Fibroblast of skin of abdomen (primary cell): ENCODE results near the gene SNUPN.
"Not testable (repeated sequence)": the region's sequence is repeated elsewhere in the genome, so short reads cannot be mapped to it uniquely, and the experiment has no call there.

Experiments
- DNase-seq: peaks from one replicate; pipeline ENCODE4 v3.0.0-alpha.2; 2013

The SNUPN gene

GRCh38 chr15:75578948-75579920 lies 46.3 kb downstream of the SNUPN start, which contains the start of gene PTPN9:
Gene PTPN9, minus strand, starts transcription at chr15:75579315. Its CDS starts 539 bp downstream, at chr15:75578776.
- peak; percentile 85 for DNase-seq

DNA sequence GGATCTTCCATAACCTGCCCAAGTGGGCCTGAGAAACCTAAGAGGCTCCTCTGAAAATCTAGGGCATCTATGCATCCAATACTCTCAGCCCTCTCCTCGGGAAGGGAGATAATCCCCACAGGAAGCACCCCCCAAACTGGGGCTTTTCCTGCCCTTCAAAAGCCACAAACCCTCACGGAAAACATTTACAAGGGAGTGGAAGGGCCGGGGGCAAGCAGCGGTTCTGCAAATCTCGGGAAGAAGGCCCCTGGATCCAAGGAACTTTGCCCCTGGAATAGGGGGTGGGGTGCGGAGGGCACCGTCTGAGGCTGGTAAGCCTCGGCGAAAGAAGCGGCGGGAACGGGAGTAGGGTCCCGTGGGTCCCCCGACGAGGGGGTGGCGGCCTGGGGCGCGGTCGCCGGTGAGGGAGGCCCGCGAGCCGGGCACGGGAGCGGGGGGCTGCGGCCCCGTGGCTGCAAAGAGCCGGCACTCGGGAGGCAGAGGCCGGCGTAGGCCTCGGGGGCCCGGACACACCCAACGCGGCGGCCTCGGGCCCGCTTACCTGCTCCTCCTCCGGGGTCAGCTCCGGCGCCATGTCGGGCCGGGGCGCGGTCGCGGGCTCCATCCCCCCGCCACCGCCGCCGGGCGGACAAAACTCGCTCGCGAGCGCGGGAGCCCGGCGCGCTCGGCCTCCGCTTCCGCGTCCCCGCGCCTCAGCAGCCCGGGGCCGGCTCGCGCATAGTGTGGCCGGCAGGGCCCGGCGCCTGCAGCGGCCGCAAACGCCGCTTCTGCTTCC lies 47.2 kb downstream of the SNUPN start:
- peak; percentile 21 for DNase-seq

DNA sequence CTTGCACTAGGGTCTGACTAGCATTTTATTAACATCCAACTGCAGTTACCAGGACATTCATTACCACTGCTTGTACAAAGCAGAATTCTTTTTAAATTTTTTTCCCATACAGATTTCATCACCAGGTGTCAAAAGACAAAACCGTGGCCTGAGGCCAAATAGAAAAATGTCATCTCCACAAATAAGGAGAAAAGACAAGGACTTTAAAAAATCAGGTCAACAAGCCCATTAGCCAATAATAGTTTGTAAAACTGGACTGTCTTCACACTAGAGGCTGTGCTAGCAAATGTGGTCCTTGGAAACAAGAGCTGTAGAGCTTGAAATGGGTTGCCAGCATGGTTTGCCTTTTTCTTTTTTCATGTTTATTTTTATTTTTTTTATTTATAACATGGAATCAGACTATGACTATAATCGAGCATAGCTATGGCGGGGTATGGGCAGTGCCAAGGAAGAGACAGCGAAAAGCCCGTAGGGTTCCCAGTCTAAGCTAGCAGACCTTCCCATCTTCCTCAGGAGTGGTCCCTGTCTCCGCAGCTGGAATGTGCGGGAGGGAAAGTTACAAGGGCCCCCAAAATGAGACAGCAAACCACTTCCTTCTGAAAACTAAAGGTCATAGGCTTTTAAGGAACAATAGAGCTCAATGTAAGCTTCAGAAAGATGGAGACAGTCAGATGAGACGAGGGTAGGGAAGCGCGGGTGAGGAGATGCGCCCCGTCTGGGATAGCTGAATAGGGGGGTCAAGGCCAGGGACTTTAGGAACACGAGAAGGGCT lies 47.9 kb downstream of the SNUPN start:
- DNase-seq = no peak

DNA sequence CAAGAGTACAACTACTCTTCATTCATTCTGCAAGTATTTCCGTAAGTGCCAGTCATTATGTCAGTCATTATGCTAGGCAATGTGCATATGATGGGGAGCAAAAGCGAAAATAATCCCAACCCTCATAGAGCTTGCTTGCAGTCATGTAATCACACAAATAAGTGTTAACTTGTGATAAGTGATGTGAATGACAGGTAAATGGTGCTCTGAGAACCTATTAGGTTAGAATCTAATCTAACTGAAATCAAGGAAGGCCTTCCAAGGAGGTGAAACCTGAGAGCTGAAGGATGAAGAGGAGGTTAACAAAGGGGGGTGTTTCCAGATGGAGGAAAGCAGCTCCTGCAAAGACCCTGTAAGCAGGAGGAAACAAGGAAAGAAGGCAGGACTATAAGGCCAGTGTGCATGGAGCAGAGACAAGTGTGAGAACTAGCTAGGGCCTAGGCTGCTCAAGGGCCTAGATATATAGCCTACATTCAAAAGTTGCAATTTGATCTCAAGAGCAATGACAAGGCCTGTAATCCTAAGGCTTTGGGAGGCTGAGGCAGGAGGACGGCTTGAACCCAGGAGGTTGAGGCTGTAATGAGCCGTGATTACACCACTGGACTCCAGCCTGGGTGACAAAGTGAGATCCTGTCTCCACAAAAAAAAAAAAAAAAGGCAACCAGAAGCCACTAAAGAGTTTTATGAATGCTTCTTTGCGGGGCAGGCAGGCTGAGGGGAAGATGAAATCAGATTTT lies 51.7 kb downstream of the SNUPN start:
- no peak for DNase-seq

DNA sequence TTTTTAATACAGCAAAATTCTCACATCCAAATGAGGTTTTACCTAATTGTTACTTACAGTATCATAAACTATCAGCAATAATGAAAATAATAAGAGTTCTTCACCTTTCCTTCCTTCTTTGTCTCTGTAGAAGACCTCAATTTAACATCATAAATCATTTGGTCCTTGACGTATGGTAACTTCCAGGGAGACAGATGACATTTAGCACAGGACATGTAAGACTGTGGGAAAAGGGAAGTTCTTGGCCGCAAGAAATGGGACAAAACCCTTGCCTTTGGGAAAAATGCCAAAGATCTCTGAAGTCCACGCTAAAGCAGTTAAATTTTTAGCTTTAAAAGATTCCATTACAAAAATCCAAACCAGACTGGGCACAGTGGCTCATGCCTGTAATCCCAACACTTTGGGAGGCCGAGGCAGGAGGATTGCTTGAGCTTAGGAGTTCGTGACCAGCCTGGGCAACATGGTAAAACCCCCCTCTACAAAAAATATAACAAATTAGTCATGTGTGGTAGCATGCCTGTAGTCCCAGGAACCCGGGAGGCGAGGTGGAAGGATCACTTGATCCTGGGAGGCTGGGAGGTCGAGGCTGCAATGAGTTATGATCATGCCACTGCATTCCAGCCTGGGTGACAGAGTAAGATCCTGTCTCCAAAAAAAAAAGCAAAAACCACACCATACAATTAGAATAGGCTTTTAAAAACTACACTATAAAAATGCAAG lies 55.2 kb downstream of the SNUPN start:
- DNase-seq = no peak

- peak; percentile 45 for DNase-seq
Observed at GRCh38 chr15:75565062-75565970, 60.2 kb downstream of the SNUPN start.

DNA sequence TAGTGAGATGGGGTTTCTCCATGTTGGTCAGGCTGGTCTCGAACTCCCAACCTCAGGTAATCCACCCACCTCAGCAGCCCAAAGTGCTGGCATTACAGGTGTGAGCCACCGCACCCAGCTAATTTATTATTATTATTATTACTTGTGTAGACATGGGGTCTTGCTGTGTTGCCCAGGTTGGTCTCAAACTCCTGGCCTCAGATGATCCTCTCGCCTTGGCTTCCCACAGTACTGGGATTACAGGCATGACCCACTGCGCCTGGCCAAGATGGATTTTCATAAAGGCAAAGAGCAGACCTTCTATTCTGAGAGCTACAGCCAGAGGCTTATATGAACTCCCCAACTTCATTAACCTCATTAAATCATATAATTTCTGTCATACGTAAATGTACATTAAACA lies 63.6 kb downstream of the SNUPN start:
- no peak for DNase-seq

GRCh38 chr15:75559360-75559759 lies 66.2 kb downstream of the SNUPN start:
- not testable (repeated sequence) for DNase-seq

DNA sequence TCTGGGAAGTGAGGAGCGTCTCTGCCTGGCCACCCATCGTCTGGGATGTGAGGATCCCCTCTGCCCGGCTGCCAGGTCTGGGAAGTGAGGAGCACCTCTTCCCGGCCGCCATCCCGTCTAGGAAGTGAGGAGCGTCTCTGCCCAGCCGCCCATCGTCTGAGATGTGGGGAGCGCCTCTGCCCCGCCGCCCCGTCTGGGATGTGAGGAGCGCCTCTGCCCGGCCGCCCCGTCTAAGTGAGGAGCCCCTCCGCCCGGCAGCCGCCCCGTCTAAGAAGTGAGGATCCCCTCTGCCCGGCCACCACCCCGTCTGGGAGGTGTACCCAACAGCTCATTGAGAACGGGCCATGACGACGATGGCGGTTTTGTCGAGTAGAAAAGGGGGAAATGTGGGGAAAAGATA lies 66.6 kb downstream of the SNUPN start:
- not testable (repeated sequence) for DNase-seq

DNA sequence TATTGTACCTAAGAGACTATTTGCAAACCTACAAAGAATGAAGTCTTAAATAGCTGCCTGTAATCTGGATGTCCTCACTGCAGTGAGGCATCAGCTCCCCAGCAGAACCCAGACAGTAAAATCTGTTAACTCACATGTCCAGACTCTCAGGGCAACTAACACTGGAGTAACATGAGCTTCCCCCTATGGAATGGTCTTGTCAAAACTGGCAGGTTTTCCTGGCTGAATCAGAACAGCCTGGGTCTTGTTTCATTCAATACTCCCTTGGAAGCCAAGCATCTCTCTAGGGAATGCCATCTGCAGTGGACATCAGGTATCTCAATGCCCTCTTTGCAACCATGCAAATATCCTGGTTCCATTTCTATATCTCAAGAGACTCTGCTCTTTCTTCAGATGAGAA lies 70.8 kb downstream of the SNUPN start:
- DNase-seq = peak; percentile 71

DNA sequence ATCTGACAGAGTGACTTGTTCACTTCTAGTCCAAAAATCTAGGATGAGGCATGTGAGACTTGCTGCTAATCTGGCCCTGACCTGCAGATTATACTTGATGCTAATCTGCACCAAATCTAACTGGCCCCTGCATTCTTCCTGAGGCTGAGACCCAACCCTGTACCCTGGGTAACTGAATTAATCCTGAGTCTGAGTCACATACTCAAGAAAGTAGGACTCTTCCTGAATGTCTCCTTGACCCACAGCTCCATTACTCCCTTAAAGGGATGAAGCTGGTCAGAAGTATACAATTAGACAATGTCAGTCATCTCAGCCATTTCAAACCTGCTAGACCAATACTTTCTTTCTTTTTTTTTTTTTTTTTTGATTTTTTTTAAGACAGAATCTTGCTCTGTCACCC lies 71.9 kb downstream of the SNUPN start:
- no peak for DNase-seq

DNA sequence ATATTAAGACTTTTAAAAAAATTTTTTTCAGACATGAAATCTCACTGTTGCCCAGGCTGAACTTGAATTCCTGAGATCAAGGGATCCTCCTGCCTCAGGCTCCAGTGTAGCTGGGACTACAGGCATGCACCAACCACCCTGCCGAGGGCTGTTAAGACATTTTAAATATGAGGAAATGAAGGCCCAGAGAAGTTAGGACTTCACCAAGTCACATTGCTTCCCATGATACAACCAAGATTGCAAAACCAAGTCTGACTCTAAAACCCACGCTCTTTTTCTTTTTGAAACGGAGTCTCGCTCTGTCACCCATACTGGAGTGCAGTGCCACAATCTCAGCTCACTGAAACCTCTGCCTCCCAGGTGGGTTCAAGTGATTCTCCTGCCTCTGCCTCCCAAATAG lies 74.4 kb downstream of the SNUPN start:
- no peak for DNase-seq
